K562 (cell line): Measurements from ENCODE around the gene DDX50.

Experiments
- AFF4 ChIP-seq: sonication (generic); formaldehyde crosslinking; IDR thresholded peaks from 2 replicates; pipeline ENCODE4 v1.8.0; 2023; ENCODE audit warnings: mild to moderate bottlenecking, missing genetic modification reagents
- CBX5 ChIP-seq: IDR thresholded peaks from 2 replicates; pipeline ENCODE4 v1.6.1; 2014; ENCODE audit warnings: low read depth, borderline replicate concordance
- EP300 ChIP-seq: IDR thresholded peaks from 2 replicates; pipeline ENCODE4 v1.6.1; 2012; ENCODE audit warnings: low read length, improper control_type of control experiment
- LARP7 ChIP-seq: fragments of 450-650 bp; IDR thresholded peaks from 2 replicates; pipeline ENCODE4 v1.6.1; 2016
- TAF1 ChIP-seq: IDR thresholded peaks from 2 replicates; pipeline ENCODE4 v1.6.1; 2011; ENCODE audit warnings: mild to moderate bottlenecking, low read length, moderate library complexity; ENCODE audit not compliant: insufficient read depth, control insufficient read depth, severe bottlenecking; ENCODE audit errors: extremely low read depth
- TCF7L2 ChIP-seq: fragments of 150-350 bp; IDR thresholded peaks from 2 replicates; pipeline ENCODE4 v1.6.1; 2016; ENCODE audit warnings: low read depth, mild to moderate bottlenecking, low read length, moderate library complexity
- TF ChIP-seq, protein P1 (sequence below), 3 experiments: IDR thresholded peaks in 2 of 3; conservative IDR thresholded peaks in 1 of 3; 2 replicates each; pipeline ENCODE4 v1.5.1; 2011 to 2012; ENCODE audit warnings: low read length in 3 of 3, mild to moderate bottlenecking in 3 of 3, control low read depth in 2 of 3, improper control_type of control experiment in 1 of 3, inconsistent platforms in 1 of 3, low read depth in 1 of 3, mixed read lengths in 1 of 3, moderate library complexity in 1 of 3; ENCODE audit not compliant: insufficient read depth in 2 of 3

DNA sequence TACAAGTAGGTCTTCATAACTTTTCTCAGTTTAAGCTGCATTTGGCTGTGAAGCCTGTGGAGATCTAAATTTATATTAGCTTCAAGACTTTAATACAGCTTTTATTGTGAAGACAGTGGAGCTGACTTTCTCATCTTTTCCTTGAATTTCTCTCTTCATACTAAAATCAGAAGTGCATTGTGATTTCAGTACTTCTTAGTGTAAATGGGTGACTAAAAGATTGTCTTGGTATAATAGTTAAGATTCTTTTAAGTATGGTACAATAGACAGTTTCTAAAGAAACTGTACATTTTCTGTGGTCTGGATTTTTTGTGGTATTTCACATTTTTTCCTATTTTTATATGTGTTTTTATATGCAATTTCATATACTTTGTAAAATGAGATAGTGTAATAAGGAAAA is 33.9 kb downstream of the DDX50 start:
- TF ChIP-seq AFF4 (no peak), TCF7L2 (no peak), LARP7 (no peak), CBX5 (no peak), TAF1 (no peak), EP300 (no peak)
- TF ChIP-seq, protein P1, sequence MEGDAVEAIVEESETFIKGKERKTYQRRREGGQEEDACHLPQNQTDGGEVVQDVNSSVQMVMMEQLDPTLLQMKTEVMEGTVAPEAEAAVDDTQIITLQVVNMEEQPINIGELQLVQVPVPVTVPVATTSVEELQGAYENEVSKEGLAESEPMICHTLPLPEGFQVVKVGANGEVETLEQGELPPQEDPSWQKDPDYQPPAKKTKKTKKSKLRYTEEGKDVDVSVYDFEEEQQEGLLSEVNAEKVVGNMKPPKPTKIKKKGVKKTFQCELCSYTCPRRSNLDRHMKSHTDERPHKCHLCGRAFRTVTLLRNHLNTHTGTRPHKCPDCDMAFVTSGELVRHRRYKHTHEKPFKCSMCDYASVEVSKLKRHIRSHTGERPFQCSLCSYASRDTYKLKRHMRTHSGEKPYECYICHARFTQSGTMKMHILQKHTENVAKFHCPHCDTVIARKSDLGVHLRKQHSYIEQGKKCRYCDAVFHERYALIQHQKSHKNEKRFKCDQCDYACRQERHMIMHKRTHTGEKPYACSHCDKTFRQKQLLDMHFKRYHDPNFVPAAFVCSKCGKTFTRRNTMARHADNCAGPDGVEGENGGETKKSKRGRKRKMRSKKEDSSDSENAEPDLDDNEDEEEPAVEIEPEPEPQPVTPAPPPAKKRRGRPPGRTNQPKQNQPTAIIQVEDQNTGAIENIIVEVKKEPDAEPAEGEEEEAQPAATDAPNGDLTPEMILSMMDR (IDR thresholded peaks at IDR 0.05 in 2 of 3, conservative IDR thresholded peaks at IDR 0.05 in 1 of 3; ENCODE audit: insufficient read depth in 2 of 3, low read depth in 1 of 3, low read length in 3 of 3): no peak
